ENCODE results near the gene ELF1.
"Not testable (repeated sequence)": the region's sequence is repeated elsewhere in the genome, so short reads cannot be mapped to it uniquely, and the experiment has no call there.

ELF1 gene

GRCh38 chr13:41040584-41041334 is 21.6 kb upstream of the ELF1 start:
- in situ Hi-C loops (cut with HindIII; ENCODE audit: low sequenced_read_pairs), result no loop called here
- no peak for TF ChIP-seq CTCF (IDR thresholded peaks at IDR 0.05; ENCODE audit: low read depth, low read length)
- DNase-seq (ENCODE audit: low read depth, low spot score), result no peak
- no peak overlapping the region for H3K4me3 ChIP-seq (ENCODE audit: low read depth, low read length)

- DNase-seq (ENCODE audit: low read depth, low spot score), result no peak
- no peak overlapping the region for H3K4me3 ChIP-seq (ENCODE audit: low read depth, low read length)
- in situ Hi-C loops (cut with HindIII; ENCODE audit: low sequenced_read_pairs), result no loop called here
- TF ChIP-seq CTCF (IDR thresholded peaks at IDR 0.05; ENCODE audit: low read depth, low read length), result no peak
These were observed 20.6 kb upstream of the ELF1 start for GRCh38 chr13:41039746-41040145.

GRCh38 chr13:41036557-41036956 is 17.4 kb upstream of the ELF1 start:
- H3K4me3 ChIP-seq (ENCODE audit: low read depth, low read length); DNase-seq (ENCODE audit: low read depth, low spot score); in situ Hi-C loops (cut with HindIII; ENCODE audit: low sequenced_read_pairs): not testable (repeated sequence)

GRCh38 chr13:41034881-41035280 is 15.8 kb upstream of the ELF1 start:
- no peak for DNase-seq (ENCODE audit: low read depth, low spot score)
- no peak overlapping the region for H3K4me3 ChIP-seq (ENCODE audit: low read depth, low read length)
- no peak for TF ChIP-seq CTCF (IDR thresholded peaks at IDR 0.05; ENCODE audit: low read depth, low read length)
- in situ Hi-C loops (cut with HindIII; ENCODE audit: low sequenced_read_pairs), result no loop called here

GRCh38 chr13:41034382-41034781 is 15.3 kb upstream of the ELF1 start:
- in situ Hi-C loops (cut with HindIII; ENCODE audit: low sequenced_read_pairs), result no loop called here
- no peak for DNase-seq (ENCODE audit: low read depth, low spot score)
- no peak overlapping the region for H3K4me3 ChIP-seq (ENCODE audit: low read depth, low read length)
- no peak for TF ChIP-seq CTCF (IDR thresholded peaks at IDR 0.05; ENCODE audit: low read depth, low read length)

- in situ Hi-C loops (cut with HindIII; ENCODE audit: low sequenced_read_pairs), result no loop called here
- H3K4me3 ChIP-seq (ENCODE audit: low read depth, low read length), result no peak overlapping the region
- TF ChIP-seq CTCF (IDR thresholded peaks at IDR 0.05; ENCODE audit: low read depth, low read length), result no peak
- DNase-seq (ENCODE audit: low read depth, low spot score), result no peak
These were observed 13.7 kb upstream of the ELF1 start for GRCh38 chr13:41032691-41033376.

- in situ Hi-C loops (cut with HindIII; ENCODE audit: low sequenced_read_pairs), result no loop called here
- no peak for DNase-seq (ENCODE audit: low read depth, low spot score)
- H3K4me3 ChIP-seq (ENCODE audit: low read depth, low read length), result no peak overlapping the region
- no peak for TF ChIP-seq CTCF (IDR thresholded peaks at IDR 0.05; ENCODE audit: low read depth, low read length)
These were observed 10.5 kb upstream of the ELF1 start for GRCh38 chr13:41029629-41030028.
